ENCODE data around the gene IL4. TPM values are rescaled to one million over a fixed set of nuclear protein-coding genes. Genes with fewer than 3 reads are reported as not detected.
"Not testable (repeated sequence)": the region's sequence is repeated elsewhere in the genome, so short reads cannot be mapped to it uniquely, and the experiment has no call there.

Gene IL4
- total RNA-seq, 2 experiments from 2014 or later, result 0.53 to 2.5 TPM

GRCh38 chr5:132681476-132681831 is 7.7 kb downstream of the IL4 start:
- H3K36me3 Mint-ChIP-seq, result peaks cover 3% of the 10 kb centered on the region
- DNase-seq (no peak), ATAC-seq (no peak)
- H3K9me3 Mint-ChIP-seq (ENCODE audit: low read depth), result no peaks in the 10 kb centered on the region
- CTCF ChIA-PET, result interaction anchor here (1.0 kb wide), 1 partner anchor 19 kb away, joined by 3 read pairs; no protein-coding TSS in a partner anchor
- peaks cover 24% of the 10 kb centered on the region for H3K4me1 Mint-ChIP-seq
- H3K27me3 Mint-ChIP-seq, result no peaks in the 10 kb centered on the region
- H3K4me3 Mint-ChIP-seq, result no peak overlapping the region
- no peak overlapping the region for H3K27ac Mint-ChIP-seq

GRCh38 chr5:132681983-132682382 is 8.2 kb downstream of the IL4 start:
- H3K27me3 Mint-ChIP-seq, result no peaks in the 10 kb centered on the region
- ATAC-seq, result no peak
- H3K9me3 Mint-ChIP-seq (ENCODE audit: low read depth), result no peaks in the 10 kb centered on the region
- H3K36me3 Mint-ChIP-seq, result peaks cover 3% of the 10 kb centered on the region
- no peak for DNase-seq
- CTCF ChIA-PET, result interaction anchor here (0.6 to 1.0 kb wide), 2 partner anchors 20 to 140 kb away, joined by 3 read pairs; no protein-coding TSS in a partner anchor
- peaks cover 21% of the 10 kb centered on the region for H3K4me1 Mint-ChIP-seq
- H3K27ac Mint-ChIP-seq, result no peak overlapping the region
- H3K4me3 Mint-ChIP-seq, result no peak overlapping the region

DNA sequence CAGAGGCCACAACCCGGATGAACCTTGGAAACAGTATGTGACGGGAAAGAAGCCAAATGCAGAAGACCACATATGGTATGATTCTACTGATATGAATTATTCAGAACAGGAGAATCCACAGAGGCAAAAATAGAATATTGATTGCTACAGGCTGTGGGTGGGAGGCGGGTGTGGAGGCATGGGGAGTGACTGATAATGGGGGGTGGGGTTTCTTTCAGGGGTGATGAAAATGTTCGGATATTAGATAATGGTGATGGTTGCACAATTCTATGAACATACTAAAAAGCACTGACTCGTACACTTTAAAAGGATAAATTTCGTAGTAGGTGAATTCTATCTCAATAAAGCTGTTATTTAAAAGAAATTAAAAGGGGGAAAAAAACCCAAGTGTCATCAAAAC is 10.7 kb downstream of the IL4 start:
- peaks cover 41% of the 10 kb centered on the region for H3K4me1 Mint-ChIP-seq
- ATAC-seq, result no peak
- no peaks in the 10 kb centered on the region for H3K27me3 Mint-ChIP-seq
- H3K36me3 Mint-ChIP-seq, result peaks cover 11% of the 10 kb centered on the region
- DNase-seq, result no peak
- H3K9me3 Mint-ChIP-seq (ENCODE audit: low read depth), result no peaks in the 10 kb centered on the region
- CTCF ChIA-PET, result interaction anchor here (1.0 kb wide), 1 partner anchor 63 kb away, joined by 3 read pairs; the partner anchor contains the start of gene CCNI2
- H3K4me3 Mint-ChIP-seq, result no peak overlapping the region
- no peak overlapping the region for H3K27ac Mint-ChIP-seq

- Mint-ChIP-seq H3K4me1 (peaks cover 43% of the 10 kb centered on the region), H3K36me3 (peaks cover 11% of the 10 kb centered on the region), H3K27me3 (no peaks in the 10 kb centered on the region), H3K9me3 (ENCODE audit: low read depth) (no peaks in the 10 kb centered on the region), H3K27ac (peak overlapping the region; percentile 9), H3K4me3 (no peak overlapping the region)
- CTCF ChIA-PET, result interaction anchor here (1.0 kb wide), 1 partner anchor 62 kb away, joined by 3 read pairs; the partner anchor contains the start of gene CCNI2
- DNase-seq (peak; percentile 61), ATAC-seq (peak; percentile 11)
Observed at GRCh38 chr5:132684922-132685720, 11.3 kb downstream of the IL4 start.

DNA sequence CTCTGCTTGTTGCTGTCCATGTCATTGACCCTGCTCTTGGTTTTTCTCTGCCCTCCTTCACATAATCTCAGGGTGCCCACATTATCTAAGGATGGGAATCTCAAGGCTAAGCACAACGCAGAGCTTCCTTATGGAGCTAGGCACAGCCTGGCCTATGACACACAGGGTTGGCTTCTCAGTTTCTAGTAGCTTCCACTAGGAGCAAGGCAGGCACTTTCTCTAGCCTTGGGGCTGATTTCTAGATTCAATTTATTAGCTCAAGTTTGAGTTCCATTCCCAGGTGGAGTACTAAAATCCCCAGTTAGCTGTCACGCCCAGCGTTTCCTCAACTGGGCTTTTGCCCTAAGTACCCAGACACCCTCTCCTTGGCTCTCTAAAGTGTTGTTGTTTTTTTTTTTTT is 12.4 kb downstream of the IL4 start:
- Mint-ChIP-seq H3K27ac (peak overlapping the region; percentile 4), H3K4me3 (no peak overlapping the region), H3K27me3 (no peaks in the 10 kb centered on the region), H3K4me1 (peaks cover 43% of the 10 kb centered on the region), H3K36me3 (peaks cover 13% of the 10 kb centered on the region), H3K9me3 (ENCODE audit: low read depth) (no peaks in the 10 kb centered on the region)
- CTCF ChIA-PET, result no interaction called here
- no peak for ATAC-seq
- no peak for DNase-seq

GRCh38 chr5:132687995-132688394 is 14.2 kb downstream of the IL4 start:
- peak; percentile 90 for ATAC-seq
- H3K27me3 Mint-ChIP-seq, result no peaks in the 10 kb centered on the region
- H3K4me3 Mint-ChIP-seq, result no peak overlapping the region
- no peaks in the 10 kb centered on the region for H3K9me3 Mint-ChIP-seq (ENCODE audit: low read depth)
- peak overlapping the region; percentile 73 for H3K27ac Mint-ChIP-seq
- H3K4me1 Mint-ChIP-seq, result peaks cover 52% of the 10 kb centered on the region
- peaks cover 21% of the 10 kb centered on the region for H3K36me3 Mint-ChIP-seq
- CTCF ChIA-PET, result interaction anchor here (1.1 to 1.4 kb wide), 5 partner anchors 9 to 105 kb away, joined by 3 to 4 read pairs (median 3); no protein-coding TSS in a partner anchor
- peak; percentile 82 for DNase-seq

GRCh38 chr5:132688536-132689339 is 14.9 kb downstream of the IL4 start:
- no peaks in the 10 kb centered on the region for H3K27me3 Mint-ChIP-seq
- no peak for DNase-seq
- peak overlapping the region; percentile 73 for H3K27ac Mint-ChIP-seq
- peaks cover 23% of the 10 kb centered on the region for H3K36me3 Mint-ChIP-seq
- no peak overlapping the region for H3K4me3 Mint-ChIP-seq
- H3K4me1 Mint-ChIP-seq, result peaks cover 56% of the 10 kb centered on the region
- H3K9me3 Mint-ChIP-seq (ENCODE audit: low read depth), result no peaks in the 10 kb centered on the region
- peak; percentile 14 for ATAC-seq
- CTCF ChIA-PET, result interaction anchor here (1.1 to 1.4 kb wide), 3 partner anchors 8 to 106 kb away, joined by 3 to 4 read pairs (median 3); no protein-coding TSS in a partner anchor

GRCh38 chr5:132689513-132689912 is 15.7 kb downstream of the IL4 start:
- Mint-ChIP-seq H3K9me3 (ENCODE audit: low read depth) (no peaks in the 10 kb centered on the region), H3K27ac (no peak overlapping the region), H3K4me1 (peaks cover 52% of the 10 kb centered on the region), H3K4me3 (no peak overlapping the region), H3K27me3 (no peaks in the 10 kb centered on the region), H3K36me3 (peaks cover 23% of the 10 kb centered on the region)
- CTCF ChIA-PET, result no interaction called here
- no peak for ATAC-seq
- no peak for DNase-seq

- no peak for ATAC-seq
- H3K4me1 Mint-ChIP-seq, result peaks cover 47% of the 10 kb centered on the region
- no peaks in the 10 kb centered on the region for H3K9me3 Mint-ChIP-seq (ENCODE audit: low read depth)
- no peak for DNase-seq
- H3K36me3 Mint-ChIP-seq, result peaks cover 26% of the 10 kb centered on the region
- H3K27ac Mint-ChIP-seq, result no peak overlapping the region
- CTCF ChIA-PET, result interaction anchor here (1.0 to 1.4 kb wide), 4 partner anchors 19 to 57 kb away, joined by 3 to 5 read pairs (median 3); partner anchors contain the start of genes CCNI2 and KIF3A
- H3K27me3 Mint-ChIP-seq, result no peaks in the 10 kb centered on the region
- H3K4me3 Mint-ChIP-seq, result no peak overlapping the region
Observed at GRCh38 chr5:132690156-132690555, 16.4 kb downstream of the IL4 start.

GRCh38 chr5:132691755-132692631 is 18.2 kb downstream of the IL4 start:
- ATAC-seq; DNase-seq; H3K4me3 Mint-ChIP-seq; H3K27me3 Mint-ChIP-seq; H3K9me3 Mint-ChIP-seq (ENCODE audit: low read depth): not testable (repeated sequence)
- Mint-ChIP-seq H3K27ac (peak overlapping the region; percentile 71), H3K36me3 (peaks cover 31% of the 10 kb centered on the region), H3K4me1 (peaks cover 36% of the 10 kb centered on the region)
- CTCF ChIA-PET, result interaction anchor here (1.4 kb wide), 1 partner anchor 46 kb away, joined by 5 read pairs; the partner anchor contains the start of gene KIF3A

DNA sequence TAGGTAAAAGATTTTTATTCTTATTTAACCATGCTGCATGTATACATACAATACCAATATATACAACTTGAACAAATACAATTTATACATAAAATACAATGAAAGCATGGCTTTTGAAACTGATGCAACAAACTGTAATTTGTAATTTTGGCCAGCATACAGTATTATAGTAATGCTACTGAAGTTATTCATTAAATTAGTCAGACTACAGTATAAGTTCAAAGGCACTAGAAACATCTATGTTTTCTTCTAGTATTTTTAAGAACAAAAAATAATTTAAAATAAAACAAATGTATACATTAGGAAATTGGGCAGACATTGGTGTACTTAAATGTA is 18.8 kb downstream of the IL4 start:
- peak overlapping the region; percentile 71 for H3K27ac Mint-ChIP-seq
- H3K9me3 Mint-ChIP-seq (ENCODE audit: low read depth), result no peaks in the 10 kb centered on the region
- CTCF ChIA-PET, result no interaction called here
- H3K36me3 Mint-ChIP-seq, result peaks cover 35% of the 10 kb centered on the region
- H3K27me3 Mint-ChIP-seq, result no peaks in the 10 kb centered on the region
- ATAC-seq (no peak), DNase-seq (no peak)
- H3K4me1 Mint-ChIP-seq, result peaks cover 33% of the 10 kb centered on the region
- no peak overlapping the region for H3K4me3 Mint-ChIP-seq

GRCh38 chr5:132695956-132696355 is 22.2 kb downstream of the IL4 start:
- H3K4me3 Mint-ChIP-seq, result no peak overlapping the region
- CTCF ChIA-PET, result interaction anchor here (1.0 to 1.2 kb wide), 3 partner anchors 8 to 169 kb away, joined by 3 read pairs; no protein-coding TSS in a partner anchor
- ATAC-seq (no peak), DNase-seq (no peak)
- peaks cover 20% of the 10 kb centered on the region for H3K4me1 Mint-ChIP-seq
- peaks cover 51% of the 10 kb centered on the region for H3K36me3 Mint-ChIP-seq
- no peak overlapping the region for H3K27ac Mint-ChIP-seq
- H3K27me3 Mint-ChIP-seq, result no peaks in the 10 kb centered on the region
- H3K9me3 Mint-ChIP-seq (ENCODE audit: low read depth), result no peaks in the 10 kb centered on the region

Measured in activated CD8-positive, alpha-beta memory T cell treated with anti-CD3 and anti-CD28 coated beads, Interleukin-2, amount 10 ng/mL, durations not matched to agents 7 days and 5 days (primary cell).